A549 (cell line): ENCODE measurements around the gene CASTOR2.

ENCODE experiments used
- CEBPB ChIP-seq, 2 experiments: fragments of >200 bp in 1 of 2; sonication (Bioruptor Twin) in 1 of 2; formaldehyde crosslinking in 1 of 2; IDR thresholded peaks; 2 replicates each; pipeline ENCODE4 v1.6.1; 2012 to 2016
- CHD2 ChIP-seq: fragments of 150-350 bp; IDR thresholded peaks from 2 replicates; pipeline ENCODE4 v1.6.1; 2014; ENCODE audit warnings: low read length; ENCODE audit not compliant: partially characterized antibody
- CTCF ChIP-seq: fragments of >200 bp; sonication (Bioruptor Twin); formaldehyde crosslinking; IDR thresholded peaks from 3 replicates; pipeline ENCODE4 v1.5.1; 2016
- EHF ChIP-seq: fragments of 250-450 bp; sonication (Bioruptor Pico); IDR thresholded peaks from 2 replicates; pipeline ENCODE4 v1.5.0; 2020; ENCODE audit warnings: mild to moderate bottlenecking
- EP300 ChIP-seq, 2 experiments: fragments of >200 bp; sonication (Bioruptor Twin); formaldehyde crosslinking; IDR thresholded peaks; 2 replicates in 1 of 2; 3 replicates in 1 of 2; pipeline ENCODE4 v1.6.1; 2016 to 2017
- FOXS1 ChIP-seq: fragments of 250-450 bp; sonication (Bioruptor Pico); IDR thresholded peaks from 2 replicates; pipeline ENCODE4 v1.5.0; 2020; ENCODE audit warnings: mild to moderate bottlenecking, moderate library complexity
- MAX ChIP-seq: IDR thresholded peaks from 2 replicates; pipeline ENCODE4 v1.6.1; 2012
- POLR2A ChIP-seq: IDR thresholded peaks from 2 replicates; pipeline ENCODE4 v1.6.1; 2012; ENCODE audit warnings: mild to moderate bottlenecking, low read length
- RAD21 ChIP-seq, 2 experiments: fragments of >200 bp in 1 of 2; sonication (Bioruptor Twin) in 1 of 2; formaldehyde crosslinking in 1 of 2; IDR thresholded peaks in 1 of 2; conservative IDR thresholded peaks in 1 of 2; 2 replicates in 1 of 2; 3 replicates in 1 of 2; pipeline ENCODE4 v1.6.1; 2012 to 2018; ENCODE audit warnings: inconsistent platforms in 1 of 2
- SMC3 ChIP-seq: fragments of >200 bp; sonication (Bioruptor Twin); formaldehyde crosslinking; IDR thresholded peaks from 3 replicates; pipeline ENCODE4 v1.6.1; 2018; ENCODE audit warnings: inconsistent platforms
- SREBF2 ChIP-seq: fragments of 450-650 bp; IDR thresholded peaks from 2 replicates; pipeline ENCODE4 v1.6.1; 2014; ENCODE audit warnings: mild to moderate bottlenecking, moderate library complexity

GRCh38 chr7:75028299-75028698 is 63.8 kb downstream of the CASTOR2 start:
- TF ChIP-seq CTCF (no peak), POLR2A (no peak), SREBF2 (no peak), RAD21 (conservative IDR thresholded peaks at IDR 0.05 in 1 of 2, IDR thresholded peaks at IDR 0.05 in 1 of 2) (no peak), CHD2 (no peak), EP300 (IDR thresholded peaks at IDR 0.05) (no peak), SMC3 (no peak), EHF (CRISPR knock-in tag) (no peak), MAX (no peak), FOXS1 (no peak), CEBPB (IDR thresholded peaks at IDR 0.05) (no peak)
